Right lobe of liver (tissue), 6 donors: Measurements from ENCODE around the gene DCTN2. TPM values are rescaled to one million over a fixed set of nuclear protein-coding genes. Genes with fewer than 3 reads are reported as not detected.
A peak's percentile ranks its signal among the peaks of the same experiment; 100 is the strongest.
"Not testable (repeated sequence)": the region's sequence is repeated elsewhere in the genome, so short reads cannot be mapped to it uniquely, and the experiment has no call there.

ENCODE experiments used
- ATAC-seq, 4 donors: fragments of 200-7000 bp; cut with Tn5 transposase; one replicate each; pipeline ENCODE4 v1.9.1; 2020; ENCODE audit warnings: mild to moderate bottlenecking in 4 of 4, moderate library complexity in 4 of 4
- DNase-seq, 3 donors: peaks; one replicate each; pipeline ENCODE4 v3.0.0-alpha.2; 2020
- H3K27ac ChIP-seq, 3 donors: fragments of 200-600 bp; one replicate each; pipeline ENCODE4 v1.8.0; 2022
- H3K27me3 ChIP-seq, 2 donors: fragments of 200-600 bp; one replicate each; pipeline ENCODE4 v1.8.0; 2022
- H3K36me3 ChIP-seq, 4 donors: fragments of 200-600 bp; sonication (generic) in 1 of 4; one replicate each; pipeline versions ENCODE4 v1.5.1 to v1.8.0; 2017 to 2022; ENCODE audit warnings: control low read depth in 1 of 4
- H3K4me1 ChIP-seq, 4 donors: fragments of 200-600 bp; sonication (generic) in 1 of 4; one replicate each; pipeline versions ENCODE4 v1.5.1 to v1.8.0; 2017 to 2022; ENCODE audit warnings: control low read depth in 1 of 4
- H3K4me3 ChIP-seq, 3 donors: fragments of 200-600 bp; one replicate each; pipeline ENCODE4 v1.8.0; 2022
- H3K9me3 ChIP-seq, 4 donors: fragments of 200-600 bp; sonication (generic) in 1 of 4; one replicate each; pipeline versions ENCODE4 v1.5.1 to v1.8.0; 2017 to 2022; ENCODE audit warnings: control low read depth in 1 of 4
- CTCF ChIP-seq, 4 donors: fragments of 200-600 bp in 3 of 4; fragments of 450-650 bp in 1 of 4; IDR thresholded peaks; one replicate each; pipeline versions ENCODE4 v1.5.1 to v1.8.0; 2016 to 2022; ENCODE audit warnings: antibody characterized with exemption in 4 of 4, mild to moderate bottlenecking in 2 of 4
- POLR2A ChIP-seq: fragments of 450-650 bp; IDR thresholded peaks from one replicate; pipeline ENCODE4 v1.6.1; 2017; ENCODE audit warnings: antibody characterized with exemption, mild to moderate bottlenecking
- WGBS: methylation state at CpG from one replicate; pipeline ENCODE4 v1.1.6; 2018; ENCODE audit warnings: low coverage, low lambda C conversion rate; ENCODE audit not compliant: insufficient coverage; ENCODE audit errors: missing lambda C conversion rate; 5-methylcytosine and 5-hydroxymethylcytosine counted together
- intact Hi-C, 2 donors: fragments of 100-400 bp; cut with DNase I; formaldehyde crosslinking; loops; one replicate each; pipeline versions ENCODE4 v1.11.2 to v1.14.1; 2022
- total RNA-seq, 6 experiments: library from RNA; depleted of rRNA in 2 of 6; stranded (reverse); fragments of >200 nt in 2 of 6; fragmentation: NEBNext Ultra II Directional in 3 of 6; extraction: Animal tissue kit (Norgen Biotek cat#: 25700) in 3 of 6; gene quantifications; one replicate each; pipeline versions ENCODE4 v1.1.0 to v1.2.4, GENCODE V29; 2016 to 2023
- donor health status: DM: no; HTN: yes; CAD: no.
- donor health status: DM: no; HTN: no; CAD: no.
- donor health status: DM: no; HTN: no; CAD: no.
- donor health status: DM: no; HTN: yes; CAD: no.
- donor health status: DM: no; HTN: yes; CAD: no.

DCTN2 gene
- total RNA-seq, 6 experiments from 2014 or later = 28.4 to 80.0 (median 36.0) TPM

DNA sequence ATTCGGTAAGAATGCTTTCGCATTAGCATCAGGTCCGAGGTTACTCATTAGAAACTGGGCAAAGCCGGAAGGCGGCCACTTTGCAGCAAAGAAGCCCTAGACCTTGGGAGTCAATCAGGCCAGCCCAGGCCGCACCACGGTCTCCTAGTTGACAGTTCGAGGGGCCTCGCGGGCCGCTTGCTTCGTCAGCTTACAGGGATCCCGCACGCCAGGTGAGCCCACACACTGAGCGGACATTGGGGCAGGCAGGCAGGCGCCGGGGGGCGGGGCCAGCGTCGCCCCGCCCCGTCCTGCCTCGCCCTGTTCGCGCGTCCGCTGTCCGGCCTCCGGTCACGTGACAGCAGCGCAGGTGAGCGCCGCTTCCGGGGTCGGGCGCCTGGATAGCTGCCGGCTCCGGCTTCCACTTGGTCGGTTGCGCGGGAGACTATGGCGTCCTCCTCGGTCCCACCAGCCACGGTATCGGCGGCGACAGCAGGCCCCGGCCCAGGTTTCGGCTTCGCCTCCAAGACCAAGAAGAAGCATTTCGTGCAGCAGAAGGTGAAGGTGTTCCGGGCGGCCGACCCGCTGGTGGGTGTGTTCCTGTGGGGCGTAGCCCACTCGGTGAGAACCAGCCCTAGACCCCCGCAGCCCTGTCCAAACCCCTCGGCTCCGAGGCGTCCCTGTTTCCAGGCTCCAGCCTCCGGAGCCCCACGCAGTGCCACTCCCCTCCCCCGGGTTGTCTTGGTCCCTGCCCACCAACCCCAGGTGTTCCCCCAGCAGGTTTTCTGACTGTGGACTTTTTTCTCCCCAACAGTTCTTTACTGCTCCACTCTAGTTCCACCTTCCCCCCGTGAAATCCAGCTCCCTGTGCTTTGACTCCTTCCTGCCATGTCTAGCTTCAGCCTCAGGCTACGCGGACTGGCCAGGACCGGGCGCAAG lies 44.1 kb upstream of the DCTN2 start, which contains the start of gene PIP4K2C:
Gene PIP4K2C, plus strand, starts transcription at position 329 of the 918 bp plus-strand sequence. Its CDS starts 98 bp downstream, at position 427.
- TF ChIP-seq POLR2A (peak; percentile 66), CTCF (IDR thresholded peaks at IDR 0.05) (no peak)
- ATAC-seq (peak; percentile 96 to 98 (median 98)), DNase-seq (peak; percentile 88 to 91 (median 89))
- peak within 1 kb of the TSS; percentile 93 to 98 (median 96) for H3K4me3 ChIP-seq
- intact Hi-C loops = no loop called here
- H3K4me1 ChIP-seq = peaks cover 0 to 21% (median 5%) of the 10 kb centered on the region in 4 donors
- peak within 1 kb of the TSS in 1 of 3 donors; percentile 51 for H3K27ac ChIP-seq
- WGBS = under 1% methylated on average over 28 of the region's 69 CpGs
- no peaks in the 10 kb centered on the region for H3K27me3 ChIP-seq
- H3K36me3 ChIP-seq = peaks cover 0 to 6% (median 0%) of the 10 kb centered on the region in 4 donors
- no peaks in the 10 kb centered on the region for H3K9me3 ChIP-seq

- Histone ChIP-seq H3K27me3 (no peaks in the 10 kb centered on the region), H3K4me1 (peaks cover 0 to 21% (median 5%) of the 10 kb centered on the region in 4 donors), H3K9me3 (no peaks in the 10 kb centered on the region), H3K27ac (peak overlapping the region in 1 of 3 donors; percentile 35), H3K4me3 (peak overlapping the region; percentile 93 to 98 (median 96)), H3K36me3 (no peaks in the 10 kb centered on the region)
- no peak for TF ChIP-seq CTCF (IDR thresholded peaks at IDR 0.05)
- TF ChIP-seq POLR2A = no peak
- WGBS = 9% methylated on average over 2 of the region's 2 CpGs
- DNase-seq (no peak), ATAC-seq (no peak)
- intact Hi-C loops = no loop called here
These were observed 43.5 kb upstream of the DCTN2 start for GRCh38 chr12:57590479-57590863.

DNA sequence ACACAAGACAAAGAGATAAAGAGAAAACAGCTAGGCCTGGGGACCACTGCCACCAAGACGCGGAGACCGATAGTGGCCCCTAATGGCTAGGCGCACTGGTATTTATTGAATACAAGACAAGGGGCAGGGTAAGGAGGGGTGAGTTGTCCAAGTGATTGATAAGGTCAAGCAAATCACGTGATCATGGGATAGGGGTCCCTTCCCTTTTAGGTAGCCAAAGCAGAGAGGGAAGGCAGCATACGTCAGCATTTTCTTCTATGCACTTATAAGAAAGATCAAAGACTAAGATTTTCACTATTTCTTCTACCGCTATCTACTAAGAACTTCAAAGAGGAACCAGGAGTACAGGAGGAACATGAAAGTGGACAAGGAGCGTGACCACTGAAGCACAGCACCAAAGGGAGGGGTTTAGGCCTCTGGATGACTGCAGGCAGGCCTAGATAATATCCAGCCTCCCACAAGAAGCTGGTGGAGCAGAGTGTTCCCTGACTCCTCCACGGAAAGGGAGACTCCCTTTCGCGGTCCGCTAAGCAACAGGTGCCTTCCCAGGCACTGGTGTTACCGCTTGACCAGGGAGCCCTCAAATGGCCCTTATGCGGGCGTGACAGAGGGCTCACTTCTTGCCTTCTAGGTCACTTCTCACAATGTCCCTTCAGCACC lies 42.1 kb upstream of the DCTN2 start:
- H3K4me1 ChIP-seq = peaks cover 0 to 21% (median 5%) of the 10 kb centered on the region in 4 donors
- H3K27me3 ChIP-seq, H3K9me3 ChIP-seq, H3K36me3 ChIP-seq, intact Hi-C loops, H3K27ac ChIP-seq, H3K4me3 ChIP-seq, ATAC-seq, DNase-seq: not testable (repeated sequence)
- 91% methylated on average over 11 of the region's 15 CpGs for WGBS

DNA sequence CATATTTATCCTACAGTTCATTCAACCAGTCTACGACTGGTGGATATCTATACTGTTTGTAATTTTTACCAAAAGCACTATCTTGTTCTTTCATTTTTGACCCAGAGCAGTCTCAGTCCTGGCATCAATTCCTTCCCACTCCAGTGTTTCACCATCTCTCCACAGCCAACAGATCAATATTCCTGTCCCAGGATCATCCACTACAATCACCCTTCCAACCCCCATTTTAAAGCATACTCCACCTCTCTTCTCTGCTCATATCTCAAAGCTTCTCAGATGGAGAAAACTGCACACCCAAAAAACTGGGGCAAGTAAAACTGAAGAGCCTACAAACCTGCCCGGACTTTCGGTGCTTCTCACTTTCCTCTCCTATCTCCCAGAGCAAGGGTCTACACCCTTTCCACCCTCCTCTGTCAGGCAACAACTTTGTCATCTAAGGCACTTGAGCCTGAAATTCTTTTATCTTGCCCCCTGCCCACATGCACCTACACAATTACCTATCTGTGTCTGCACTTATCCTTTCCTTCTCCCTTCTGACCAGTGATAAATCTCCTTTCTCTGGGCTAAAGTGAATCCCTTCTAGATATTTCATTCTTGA lies 39.9 kb upstream of the DCTN2 start:
- intact Hi-C loops = no loop called here
- peak; percentile 48 to 67 (median 60) for ATAC-seq
- no peak overlapping the region for H3K4me3 ChIP-seq

More for the DNA sequence above, 39.9 kb upstream of the DCTN2 start:
- Histone ChIP-seq H3K27ac (no peak overlapping the region), H3K4me1 (peaks cover 0 to 21% (median 4%) of the 10 kb centered on the region in 4 donors), H3K27me3 (no peaks in the 10 kb centered on the region), H3K9me3 (no peaks in the 10 kb centered on the region), H3K36me3 (no peaks in the 10 kb centered on the region)
- DNase-seq = no peak
- WGBS = 44% methylated on average over 3 of the region's 3 CpGs
- no peak for TF ChIP-seq CTCF (IDR thresholded peaks at IDR 0.05)
